ENCODE results near the gene TBX2.

The TBX2 gene

GRCh38 chr17:61456688-61457225 lies 57.1 kb downstream of the TBX2 start:
- no peak for DNase-seq (ENCODE audit: low read depth, low spot score)
- ChIA-PET CTCF (no interaction called here), POLR2A (no interaction called here)
- no peak overlapping the region for H3K4me3 ChIP-seq (ENCODE audit: low read depth, low read length)
- TF ChIP-seq, protein P1, sequence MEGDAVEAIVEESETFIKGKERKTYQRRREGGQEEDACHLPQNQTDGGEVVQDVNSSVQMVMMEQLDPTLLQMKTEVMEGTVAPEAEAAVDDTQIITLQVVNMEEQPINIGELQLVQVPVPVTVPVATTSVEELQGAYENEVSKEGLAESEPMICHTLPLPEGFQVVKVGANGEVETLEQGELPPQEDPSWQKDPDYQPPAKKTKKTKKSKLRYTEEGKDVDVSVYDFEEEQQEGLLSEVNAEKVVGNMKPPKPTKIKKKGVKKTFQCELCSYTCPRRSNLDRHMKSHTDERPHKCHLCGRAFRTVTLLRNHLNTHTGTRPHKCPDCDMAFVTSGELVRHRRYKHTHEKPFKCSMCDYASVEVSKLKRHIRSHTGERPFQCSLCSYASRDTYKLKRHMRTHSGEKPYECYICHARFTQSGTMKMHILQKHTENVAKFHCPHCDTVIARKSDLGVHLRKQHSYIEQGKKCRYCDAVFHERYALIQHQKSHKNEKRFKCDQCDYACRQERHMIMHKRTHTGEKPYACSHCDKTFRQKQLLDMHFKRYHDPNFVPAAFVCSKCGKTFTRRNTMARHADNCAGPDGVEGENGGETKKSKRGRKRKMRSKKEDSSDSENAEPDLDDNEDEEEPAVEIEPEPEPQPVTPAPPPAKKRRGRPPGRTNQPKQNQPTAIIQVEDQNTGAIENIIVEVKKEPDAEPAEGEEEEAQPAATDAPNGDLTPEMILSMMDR (IDR thresholded peaks at IDR 0.05; ENCODE audit: insufficient read depth, low read length, missing control alignments) = no peak

GRCh38 chr17:61457226-61457983 lies 57.8 kb downstream of the TBX2 start:
- no peak for DNase-seq (ENCODE audit: low read depth, low spot score)
- TF ChIP-seq, protein P1 (IDR thresholded peaks at IDR 0.05; ENCODE audit: insufficient read depth, low read length, missing control alignments) = no peak
- ChIA-PET CTCF (no interaction called here), POLR2A (no interaction called here)
- no peak overlapping the region for H3K4me3 ChIP-seq (ENCODE audit: low read depth, low read length)

DNA sequence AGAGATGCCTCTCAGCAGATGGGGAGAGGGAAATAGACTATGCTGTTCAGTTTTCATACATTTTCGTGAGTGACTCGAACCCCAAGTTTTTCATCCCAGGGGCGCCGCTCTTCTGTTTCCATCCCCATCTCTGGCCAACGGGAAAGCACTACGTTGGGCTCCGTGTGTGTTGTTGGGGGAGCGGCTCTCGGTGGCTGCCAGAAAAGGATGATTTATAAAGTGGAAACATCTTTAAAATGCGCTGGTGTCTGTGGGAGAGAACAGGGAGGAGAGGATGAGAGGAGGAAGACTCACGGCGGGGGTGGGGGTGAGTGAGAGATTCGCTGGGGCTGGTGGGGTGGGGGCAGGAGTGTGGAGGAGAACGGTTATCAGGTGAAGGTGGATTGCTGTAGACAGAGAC lies 58.4 kb downstream of the TBX2 start:
- TF ChIP-seq, protein P1 (IDR thresholded peaks at IDR 0.05; ENCODE audit: insufficient read depth, low read length, missing control alignments) = no peak
- DNase-seq (ENCODE audit: low read depth, low spot score) = no peak
- ChIA-PET POLR2A (no interaction called here), CTCF (no interaction called here)
- no peak overlapping the region for H3K4me3 ChIP-seq (ENCODE audit: low read depth, low read length)

DNA sequence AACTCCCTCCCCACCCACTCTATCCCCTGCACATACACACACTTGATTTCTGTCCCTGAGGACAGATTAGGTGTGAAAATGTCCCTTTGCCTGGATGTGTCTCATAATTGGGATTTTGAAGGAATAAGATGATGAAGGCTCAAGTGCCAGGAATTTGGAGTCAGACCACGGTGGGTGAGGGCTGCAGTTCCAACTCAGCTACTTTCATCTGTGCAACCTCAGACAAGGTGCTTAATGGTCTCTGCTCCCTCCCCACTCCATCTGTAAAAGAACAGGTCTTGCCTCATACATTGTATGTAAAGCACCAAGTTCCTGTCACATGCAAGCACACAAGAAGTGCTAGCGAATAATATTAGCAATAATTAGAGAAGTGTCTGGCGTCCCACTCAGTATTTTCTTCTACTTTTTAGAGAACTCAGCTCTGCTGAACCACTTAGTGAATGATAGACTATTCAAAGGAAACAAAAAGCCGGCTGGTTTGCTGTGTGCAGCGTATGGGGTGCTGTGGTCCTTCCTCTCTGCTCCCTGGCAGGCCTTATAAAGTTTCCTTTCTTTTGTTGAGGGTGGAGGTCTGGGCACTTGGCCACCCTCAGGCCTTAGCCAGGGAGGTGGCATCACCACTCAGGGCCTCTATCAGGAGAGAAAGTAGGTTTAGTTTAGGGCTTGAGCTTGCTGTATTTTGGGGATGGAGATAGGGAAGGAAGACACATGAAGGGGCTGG lies 58.9 kb downstream of the TBX2 start:
- CTCF ChIA-PET = interaction anchor here (0.5 to 0.7 kb wide), 2 partner anchors 43 to 93 kb away, joined by 3 read pairs; no protein-coding TSS in a partner anchor
- TF ChIP-seq, protein P1 (IDR thresholded peaks at IDR 0.05; ENCODE audit: insufficient read depth, low read length, missing control alignments) = no peak
- no peak for DNase-seq (ENCODE audit: low read depth, low spot score)
- POLR2A ChIA-PET = no interaction called here
- no peak overlapping the region for H3K4me3 ChIP-seq (ENCODE audit: low read depth, low read length)
